Fibroblast of peridontal ligament (primary cell): Measurements from ENCODE around the gene KRT23.
"Not testable (repeated sequence)": the region's sequence is repeated elsewhere in the genome, so short reads cannot be mapped to it uniquely, and the experiment has no call there.

ENCODE experiments used
- DNase-seq: peaks from one replicate; pipeline ENCODE4 v3.0.0-alpha.2; 2010; ENCODE audit errors: extremely low read depth

KRT23 gene

GRCh38 chr17:40950176-40950575, 12.7 kb upstream of the KRT23 start:
- no peak for DNase-seq

- DNase-seq, result no peak
Observed at GRCh38 chr17:40949418-40949817, 12.0 kb upstream of the KRT23 start.

- no peak for DNase-seq
Observed at GRCh38 chr17:40947929-40948328, 10.5 kb upstream of the KRT23 start.

- DNase-seq, result no peak
Observed at GRCh38 chr17:40945414-40945813, 8.0 kb upstream of the KRT23 start.

- DNase-seq, result no peak
Observed at GRCh38 chr17:40944531-40944930, 7.1 kb upstream of the KRT23 start.

- no peak for DNase-seq
Observed at GRCh38 chr17:40942553-40942952, 5.1 kb upstream of the KRT23 start.

GRCh38 chr17:40940266-40940665, 2.8 kb upstream of the KRT23 start:
- no peak for DNase-seq

- DNase-seq, result no peak
Observed at GRCh38 chr17:40938981-40939380, 1.5 kb upstream of the KRT23 start.

GRCh38 chr17:40936976-40937375, 470 bp downstream of the KRT23 start:
- DNase-seq, result no peak

GRCh38 chr17:40936437-40936971, 942 bp downstream of the KRT23 start:
- DNase-seq, result no peak

- DNase-seq, result no peak
Observed at GRCh38 chr17:40935624-40936023, 1.8 kb downstream of the KRT23 start.

GRCh38 chr17:40932608-40933007, 4.8 kb downstream of the KRT23 start:
- DNase-seq, result no peak

GRCh38 chr17:40931311-40931710, 6.1 kb downstream of the KRT23 start:
- no peak for DNase-seq

GRCh38 chr17:40926341-40926740, 11.1 kb downstream of the KRT23 start:
- DNase-seq, result no peak

- peak; percentile 83 for DNase-seq
Observed at GRCh38 chr17:40922239-40922638, 15.2 kb downstream of the KRT23 start.

GRCh38 chr17:40921026-40921425, 16.4 kb downstream of the KRT23 start:
- peak; percentile 12 for DNase-seq

- DNase-seq, result not testable (repeated sequence)
Observed at GRCh38 chr17:40917116-40917515, 20.3 kb downstream of the KRT23 start.

GRCh38 chr17:40916366-40916765, 21.1 kb downstream of the KRT23 start:
- no peak for DNase-seq

- DNase-seq, result peak; percentile 86
Observed at GRCh38 chr17:40915721-40916256, 21.7 kb downstream of the KRT23 start.

GRCh38 chr17:40915199-40915661, 22.2 kb downstream of the KRT23 start:
- DNase-seq, result peak; percentile 92

- DNase-seq, result no peak
Observed at GRCh38 chr17:40914075-40914855, 23.2 kb downstream of the KRT23 start.

- DNase-seq, result no peak
Observed at GRCh38 chr17:40912486-40913210, 24.8 kb downstream of the KRT23 start.

- peak; percentile 93 for DNase-seq
Observed at GRCh38 chr17:40910441-40910841, 27.0 kb downstream of the KRT23 start.
